Right lobe of liver (tissue), 4 donors: ENCODE results near the gene GOLGA6L10.
"Not testable (repeated sequence)": the region's sequence is repeated elsewhere in the genome, so short reads cannot be mapped to it uniquely, and the experiment has no call there.

Experiments used
- POLR2A ChIP-seq: fragments of 450-650 bp; IDR thresholded peaks from one replicate; pipeline ENCODE4 v1.6.1; 2017; ENCODE audit warnings: antibody characterized with exemption, mild to moderate bottlenecking
- TF ChIP-seq, protein P1 (sequence below), 4 donors: fragments of 200-600 bp in 3 of 4; fragments of 450-650 bp in 1 of 4; IDR thresholded peaks; one replicate each; pipeline versions ENCODE4 v1.5.1 to v1.8.0; 2016 to 2022; ENCODE audit warnings: antibody characterized with exemption in 4 of 4, mild to moderate bottlenecking in 2 of 4
- donor health status: DM: no; HTN: no; CAD: no.
- donor health status: DM: no; HTN: no; CAD: no.
- donor health status: DM: no; HTN: yes; CAD: no.

DNA sequence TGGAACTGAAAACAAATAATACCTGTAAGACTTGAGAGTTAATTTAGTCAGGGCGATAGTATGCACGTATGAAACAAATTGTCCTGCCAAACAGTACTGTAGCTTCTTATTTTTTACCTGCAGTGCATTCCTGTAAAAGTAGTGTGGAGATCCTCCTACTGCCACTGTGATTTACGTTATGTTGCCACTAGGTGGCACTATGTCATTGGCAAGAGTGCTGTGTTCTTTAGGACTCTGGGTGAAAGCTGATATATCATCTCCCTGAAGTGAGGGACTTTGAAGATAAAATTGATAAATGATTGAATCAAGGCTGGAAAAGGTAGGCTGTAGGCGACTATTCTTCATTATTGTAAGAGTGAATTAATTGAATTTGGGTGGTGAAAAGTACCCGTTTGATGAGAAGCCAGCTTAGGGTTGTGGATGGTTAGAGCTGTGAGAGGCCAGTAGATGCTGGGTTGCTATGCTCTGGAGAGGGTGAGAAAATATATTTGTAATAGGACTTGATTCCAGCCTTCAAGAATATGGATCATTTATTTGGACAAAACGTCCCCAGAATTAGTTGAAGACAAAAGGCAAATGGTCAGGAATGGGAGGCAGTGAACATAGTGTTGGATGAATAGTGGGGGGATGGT, 16.5 kb upstream of the GOLGA6L10 start:
- TF ChIP-seq, protein P1, sequence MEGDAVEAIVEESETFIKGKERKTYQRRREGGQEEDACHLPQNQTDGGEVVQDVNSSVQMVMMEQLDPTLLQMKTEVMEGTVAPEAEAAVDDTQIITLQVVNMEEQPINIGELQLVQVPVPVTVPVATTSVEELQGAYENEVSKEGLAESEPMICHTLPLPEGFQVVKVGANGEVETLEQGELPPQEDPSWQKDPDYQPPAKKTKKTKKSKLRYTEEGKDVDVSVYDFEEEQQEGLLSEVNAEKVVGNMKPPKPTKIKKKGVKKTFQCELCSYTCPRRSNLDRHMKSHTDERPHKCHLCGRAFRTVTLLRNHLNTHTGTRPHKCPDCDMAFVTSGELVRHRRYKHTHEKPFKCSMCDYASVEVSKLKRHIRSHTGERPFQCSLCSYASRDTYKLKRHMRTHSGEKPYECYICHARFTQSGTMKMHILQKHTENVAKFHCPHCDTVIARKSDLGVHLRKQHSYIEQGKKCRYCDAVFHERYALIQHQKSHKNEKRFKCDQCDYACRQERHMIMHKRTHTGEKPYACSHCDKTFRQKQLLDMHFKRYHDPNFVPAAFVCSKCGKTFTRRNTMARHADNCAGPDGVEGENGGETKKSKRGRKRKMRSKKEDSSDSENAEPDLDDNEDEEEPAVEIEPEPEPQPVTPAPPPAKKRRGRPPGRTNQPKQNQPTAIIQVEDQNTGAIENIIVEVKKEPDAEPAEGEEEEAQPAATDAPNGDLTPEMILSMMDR (IDR thresholded peaks at IDR 0.05), result peak in 3 of 4 donors; percentile 21 to 40 (median 39)
- TF ChIP-seq POLR2A, result not testable (repeated sequence)
